SW480 (cell line): ENCODE results near the gene PAX4.
"Not testable (repeated sequence)": the region's sequence is repeated elsewhere in the genome, so short reads cannot be mapped to it uniquely, and the experiment has no call there.

Experiments used
- DNase-seq: peaks from one replicate; pipeline ENCODE4 v3.0.0-alpha.2; 2016; ENCODE audit warnings: low spot score

Gene PAX4

GRCh38 chr7:127585044-127585953, 32.6 kb downstream of the PAX4 start, which contains the start of gene GCC1:
Gene GCC1 (minus strand): TSS chr7:127585596. CDS start chr7:127585182, 414 bp downstream.
- DNase-seq = peak; percentile 76

- no peak for DNase-seq
Measured at GRCh38 chr7:127584648-127585043, 33.3 kb downstream of the PAX4 start.

- DNase-seq = no peak
Measured at GRCh38 chr7:127582361-127582760, 35.6 kb downstream of the PAX4 start.

- DNase-seq = peak; percentile 24
Measured at GRCh38 chr7:127581716-127582115, 36.2 kb downstream of the PAX4 start.

GRCh38 chr7:127580612-127581011, 37.3 kb downstream of the PAX4 start:
- DNase-seq = no peak

GRCh38 chr7:127578711-127579275, 39.1 kb downstream of the PAX4 start:
- DNase-seq = no peak

- DNase-seq = no peak
Measured at GRCh38 chr7:127578036-127578684, 39.8 kb downstream of the PAX4 start.

GRCh38 chr7:127571741-127572505, 46.0 kb downstream of the PAX4 start:
- no peak for DNase-seq

- DNase-seq = not testable (repeated sequence)
Measured at GRCh38 chr7:127568034-127568433, 49.9 kb downstream of the PAX4 start.

- DNase-seq = no peak
Measured at GRCh38 chr7:127566242-127566641, 51.7 kb downstream of the PAX4 start.
